Measurements from ENCODE around the gene CCDC15.

The CCDC15 gene

GRCh38 chr11:125061281-125061680 is 107.3 kb downstream of the CCDC15 start:
- Histone ChIP-seq H3K4me2 (ENCODE audit: low read depth, low read length, poor library complexity, severe bottlenecking) (no peak overlapping the region), H4K20me1 (ENCODE audit: insufficient read depth, low read length, poor library complexity, severe bottlenecking) (no peaks in the 10 kb centered on the region), H2AFZ (ENCODE audit: low read length) (no peak overlapping the region), H3K27me3 (ENCODE audit: insufficient read depth, low read length, poor library complexity, severe bottlenecking) (no peaks in the 10 kb centered on the region), H3K4me3 (ENCODE audit: low read length, poor library complexity, severe bottlenecking) (no peak overlapping the region), H3K4me1 (ENCODE audit: insufficient read depth, low read length, poor library complexity, severe bottlenecking) (no peaks in the 10 kb centered on the region), H3K36me3 (ENCODE audit: insufficient read depth, low read length) (no peaks in the 10 kb centered on the region), H3K9me2 (replicated peaks; ENCODE audit: low read depth, low read length) (no peaks in the 10 kb centered on the region), H3K9ac (ENCODE audit: low read depth, low read length, poor library complexity, severe bottlenecking) (no peak overlapping the region), H3K79me2 (ENCODE audit: insufficient read depth, low read length) (no peaks in the 10 kb centered on the region), H3K9me3 (ENCODE audit: insufficient read depth, low read depth, low read length) (no peaks in the 10 kb centered on the region), H3F3A (ENCODE audit: low read depth) (no peaks in the 10 kb centered on the region)
- no peak for TF ChIP-seq EZH2phosphoT487 (IDR thresholded peaks at IDR 0.05; ENCODE audit: borderline replicate concordance)
- TF ChIP-seq CTCF (conservative IDR thresholded peaks at IDR 0.05; ENCODE audit: low read length) = no peak

- Histone ChIP-seq H3K27me3 (ENCODE audit: insufficient read depth, low read length, poor library complexity, severe bottlenecking) (no peaks in the 10 kb centered on the region), H3K4me2 (ENCODE audit: low read depth, low read length, poor library complexity, severe bottlenecking) (no peak overlapping the region), H3K9ac (ENCODE audit: low read depth, low read length, poor library complexity, severe bottlenecking) (no peak overlapping the region), H4K20me1 (ENCODE audit: insufficient read depth, low read length, poor library complexity, severe bottlenecking) (no peaks in the 10 kb centered on the region), H3K9me2 (replicated peaks; ENCODE audit: low read depth, low read length) (no peaks in the 10 kb centered on the region), H3K4me3 (ENCODE audit: low read length, poor library complexity, severe bottlenecking) (no peak overlapping the region), H3K36me3 (ENCODE audit: insufficient read depth, low read length) (no peaks in the 10 kb centered on the region), H3K9me3 (ENCODE audit: insufficient read depth, low read depth, low read length) (no peaks in the 10 kb centered on the region), H2AFZ (ENCODE audit: low read length) (no peak overlapping the region), H3K79me2 (ENCODE audit: insufficient read depth, low read length) (no peaks in the 10 kb centered on the region), H3F3A (ENCODE audit: low read depth) (no peaks in the 10 kb centered on the region), H3K4me1 (ENCODE audit: insufficient read depth, low read length, poor library complexity, severe bottlenecking) (no peaks in the 10 kb centered on the region)
- no peak for TF ChIP-seq EZH2phosphoT487 (IDR thresholded peaks at IDR 0.05; ENCODE audit: borderline replicate concordance)
- TF ChIP-seq CTCF (conservative IDR thresholded peaks at IDR 0.05; ENCODE audit: low read length) = no peak
Measured at GRCh38 chr11:125062218-125062930, 108.4 kb downstream of the CCDC15 start.

DNA sequence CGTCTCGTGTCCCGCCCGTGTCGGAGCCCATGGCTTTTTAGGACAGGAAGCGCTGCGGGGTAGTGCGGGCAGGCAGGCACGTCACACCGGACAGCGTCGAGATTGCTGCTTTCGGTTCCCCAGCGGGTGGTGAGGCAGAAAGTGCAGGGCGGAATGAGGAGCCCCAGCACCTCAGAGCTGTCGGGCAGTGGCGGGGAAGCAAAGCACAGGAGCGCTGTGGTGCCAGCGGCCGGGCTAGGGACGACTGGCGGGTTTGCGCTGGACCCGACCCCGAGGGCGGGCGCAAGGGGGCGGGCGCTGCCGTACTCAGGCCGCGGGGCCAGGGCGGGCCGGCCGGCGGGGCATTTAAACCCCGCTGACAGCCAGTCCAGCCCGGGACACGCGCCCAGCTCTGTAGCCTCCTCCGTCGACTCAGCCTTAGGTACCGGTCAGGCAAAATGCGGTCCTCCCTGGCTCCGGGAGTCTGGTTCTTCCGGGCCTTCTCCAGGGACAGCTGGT is 109.0 kb downstream of the CCDC15 start, which contains the start of gene SLC37A2:
Gene SLC37A2, plus strand, starts transcription at position 375 of the 498 bp plus-strand sequence. Its CDS starts 63 bp downstream, at position 438.
- no peaks in the 10 kb centered on the region for H3K79me2 ChIP-seq (ENCODE audit: insufficient read depth, low read length)
- no peaks in the 10 kb centered on the region for H3K27me3 ChIP-seq (ENCODE audit: insufficient read depth, low read length, poor library complexity, severe bottlenecking)
- H3K4me2 ChIP-seq (ENCODE audit: low read depth, low read length, poor library complexity, severe bottlenecking) = no peak within 1 kb of the TSS
- no peaks in the 10 kb centered on the region for H4K20me1 ChIP-seq (ENCODE audit: insufficient read depth, low read length, poor library complexity, severe bottlenecking)
- TF ChIP-seq EZH2phosphoT487 (IDR thresholded peaks at IDR 0.05; ENCODE audit: borderline replicate concordance) (no peak), CTCF (conservative IDR thresholded peaks at IDR 0.05; ENCODE audit: low read length) (no peak)
- H3F3A ChIP-seq (ENCODE audit: low read depth) = no peaks in the 10 kb centered on the region
- no peaks in the 10 kb centered on the region for H3K4me1 ChIP-seq (ENCODE audit: insufficient read depth, low read length, poor library complexity, severe bottlenecking)
- H3K9ac ChIP-seq (ENCODE audit: low read depth, low read length, poor library complexity, severe bottlenecking) = no peak within 1 kb of the TSS
- no peaks in the 10 kb centered on the region for H3K9me2 ChIP-seq (replicated peaks; ENCODE audit: low read depth, low read length)
- no peak within 1 kb of the TSS for H3K4me3 ChIP-seq (ENCODE audit: low read length, poor library complexity, severe bottlenecking)
- no peaks in the 10 kb centered on the region for H3K36me3 ChIP-seq (ENCODE audit: insufficient read depth, low read length)
- H3K9me3 ChIP-seq (ENCODE audit: insufficient read depth, low read depth, low read length) = no peaks in the 10 kb centered on the region
- no peak within 1 kb of the TSS for H2AFZ ChIP-seq (ENCODE audit: low read length)

Data from Loucy (cell line).